ENCODE data around the gene MATN3. TPM values are rescaled to one million over a fixed set of nuclear protein-coding genes. Genes with fewer than 3 reads are reported as not detected.

Gene MATN3
- total RNA-seq, 1 donor from 2014 or later = 0.16 TPM

- no peak for DNase-seq
- intact Hi-C loops (cut with DNase I) = no loop called here
- ATAC-seq (ENCODE audit: poor library complexity) = no peak
These were observed 28.2 kb upstream of the MATN3 start for GRCh38 chr2:20040489-20041172.

GRCh38 chr2:20037660-20038059, 25.2 kb upstream of the MATN3 start:
- intact Hi-C loops (cut with DNase I) = no loop called here
- DNase-seq = no peak
- ATAC-seq (ENCODE audit: poor library complexity) = no peak

GRCh38 chr2:20035955-20036666, 23.6 kb upstream of the MATN3 start:
- ATAC-seq (ENCODE audit: poor library complexity) = no peak
- intact Hi-C loops (cut with DNase I) = no loop called here
- no peak for DNase-seq

GRCh38 chr2:20034821-20035220, 22.4 kb upstream of the MATN3 start:
- intact Hi-C loops (cut with DNase I) = no loop called here
- DNase-seq (no peak), ATAC-seq (ENCODE audit: poor library complexity) (no peak)

GRCh38 chr2:20034218-20034617, 21.8 kb upstream of the MATN3 start:
- peak; percentile 87 for ATAC-seq (ENCODE audit: poor library complexity)

GRCh38 chr2:20033322-20033721, 20.9 kb upstream of the MATN3 start:
- no peak for DNase-seq
- intact Hi-C loops (cut with DNase I) = no loop called here
- peak; percentile 56 for ATAC-seq (ENCODE audit: poor library complexity)

More at GRCh38 chr2:20034218-20034617, 21.8 kb upstream of the MATN3 start:
- no peak for DNase-seq
- intact Hi-C loops (cut with DNase I) = no loop called here

GRCh38 chr2:20030224-20030623, 17.8 kb upstream of the MATN3 start:
- DNase-seq (no peak), ATAC-seq (ENCODE audit: poor library complexity) (no peak)
- intact Hi-C loops (cut with DNase I) = no loop called here

- DNase-seq = no peak
- ATAC-seq (ENCODE audit: poor library complexity) = peak; percentile 65
- intact Hi-C loops (cut with DNase I) = no loop called here
These were observed 15.4 kb upstream of the MATN3 start for GRCh38 chr2:20027705-20028434.

- DNase-seq = no peak
- intact Hi-C loops (cut with DNase I) = no loop called here
- ATAC-seq (ENCODE audit: poor library complexity) = peak; percentile 40
These were observed 14.8 kb upstream of the MATN3 start for GRCh38 chr2:20027260-20027677.

GRCh38 chr2:20025065-20025786, 12.8 kb upstream of the MATN3 start:
- no peak for ATAC-seq (ENCODE audit: poor library complexity)
- intact Hi-C loops (cut with DNase I) = no loop called here

GRCh38 chr2:20023688-20024087, 11.2 kb upstream of the MATN3 start:
- ATAC-seq (ENCODE audit: poor library complexity) (no peak), DNase-seq (no peak)
- intact Hi-C loops (cut with DNase I) = no loop called here

More at GRCh38 chr2:20025065-20025786, 12.8 kb upstream of the MATN3 start:
- no peak for DNase-seq

- no peak for ATAC-seq (ENCODE audit: poor library complexity)
- intact Hi-C loops (cut with DNase I) = no loop called here
- DNase-seq = no peak
These were observed 9.0 kb upstream of the MATN3 start for GRCh38 chr2:20021405-20022009.

- peak; percentile 34 for ATAC-seq (ENCODE audit: poor library complexity)
- DNase-seq = no peak
- intact Hi-C loops (cut with DNase I) = no loop called here
These were observed 7.3 kb upstream of the MATN3 start for GRCh38 chr2:20019747-20020146.

GRCh38 chr2:20018601-20019152, 6.2 kb upstream of the MATN3 start:
- peak; percentile 20 for ATAC-seq (ENCODE audit: poor library complexity)
- intact Hi-C loops (cut with DNase I) = no loop called here
- DNase-seq = no peak

- ATAC-seq (ENCODE audit: poor library complexity) (no peak), DNase-seq (no peak)
- intact Hi-C loops (cut with DNase I) = loop anchor here (1.0 kb wide), 1 partner anchor 77 kb away; no protein-coding TSS in a partner anchor
These were observed 3.9 kb upstream of the MATN3 start for GRCh38 chr2:20016346-20016745.

- ATAC-seq (ENCODE audit: poor library complexity) = peak; percentile 61
- DNase-seq = no peak
- intact Hi-C loops (cut with DNase I) = loop anchor here (1.0 kb wide), 1 partner anchor 78 kb away; no protein-coding TSS in a partner anchor
These were observed 3.1 kb upstream of the MATN3 start for GRCh38 chr2:20015482-20016083.

- no peak for DNase-seq
- intact Hi-C loops (cut with DNase I) = loop anchor here (1.0 to 5.0 kb wide), 2 partner anchors 51 to 85 kb away; no protein-coding TSS in a partner anchor
- peak; percentile 48 for ATAC-seq (ENCODE audit: poor library complexity)
These were observed 820 bp upstream of the MATN3 start for GRCh38 chr2:20013126-20013849.
